Spleen (tissue), 7 donors: ENCODE results near the gene NFIA.

Experiments
- POLR2A ChIP-seq, 3 donors: fragments of 450-650 bp; IDR thresholded peaks; one replicate each; pipeline ENCODE4 v1.5.1; 2017; ENCODE audit warnings: antibody characterized with exemption in 3 of 3, mild to moderate bottlenecking in 1 of 3
- POLR2AphosphoS5 ChIP-seq, 3 donors: sonication (generic); formaldehyde crosslinking; IDR thresholded peaks; one replicate each; pipeline ENCODE4 v1.5.1; 2017; ENCODE audit warnings: antibody characterized with exemption in 3 of 3
- TF ChIP-seq, protein P1 (sequence below), 11 experiments: fragments of 200-600 bp in 7 of 11; fragments of 450-650 bp in 4 of 11; sonication (generic) in 4 of 11; IDR thresholded peaks in 8 of 11; conservative IDR thresholded peaks in 3 of 11; 1 replicate in 7 of 11; 2 replicates in 4 of 11; pipeline versions ENCODE4 v1.4.0 to v1.8.0; 2016 to 2021; ENCODE audit warnings: antibody characterized with exemption in 11 of 11, inconsistent platforms in 4 of 11, mild to moderate bottlenecking in 1 of 11
- donor health status: DM: no; HTN: no; CAD: no; lungs with moderate emphysema.
- donor health status: DM: no; HTN: no; CAD: no.
- donor health status: DM: no; HTN: no; CAD: no.

DNA sequence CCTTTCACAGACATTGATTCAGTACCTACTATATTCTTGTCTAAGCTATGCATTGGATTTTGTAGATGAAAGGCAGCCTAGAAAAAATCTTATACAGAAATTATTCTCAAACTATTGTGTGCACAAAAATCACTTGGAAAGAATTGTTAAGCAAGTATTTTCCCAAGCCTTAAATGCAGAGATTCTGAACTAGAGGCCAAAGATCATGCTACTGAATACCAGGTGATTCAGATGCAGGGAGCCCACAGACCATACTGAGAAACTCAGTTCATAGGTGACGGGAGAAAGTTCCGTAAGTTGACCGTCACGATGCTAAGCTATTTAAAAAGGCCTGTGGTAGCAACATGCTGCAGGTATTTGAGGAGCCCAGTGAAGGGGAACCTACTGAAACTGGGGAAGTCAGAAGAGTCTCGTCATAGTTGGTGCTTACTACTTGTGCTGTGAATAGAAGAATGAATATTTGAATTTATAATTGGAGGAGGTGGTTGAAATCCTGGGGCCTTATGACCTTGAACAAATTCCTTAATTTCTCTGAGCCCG, 150.8 kb downstream of the NFIA start:
- no peak for TF ChIP-seq POLR2A (IDR thresholded peaks at IDR 0.05)
- TF ChIP-seq, protein P1, sequence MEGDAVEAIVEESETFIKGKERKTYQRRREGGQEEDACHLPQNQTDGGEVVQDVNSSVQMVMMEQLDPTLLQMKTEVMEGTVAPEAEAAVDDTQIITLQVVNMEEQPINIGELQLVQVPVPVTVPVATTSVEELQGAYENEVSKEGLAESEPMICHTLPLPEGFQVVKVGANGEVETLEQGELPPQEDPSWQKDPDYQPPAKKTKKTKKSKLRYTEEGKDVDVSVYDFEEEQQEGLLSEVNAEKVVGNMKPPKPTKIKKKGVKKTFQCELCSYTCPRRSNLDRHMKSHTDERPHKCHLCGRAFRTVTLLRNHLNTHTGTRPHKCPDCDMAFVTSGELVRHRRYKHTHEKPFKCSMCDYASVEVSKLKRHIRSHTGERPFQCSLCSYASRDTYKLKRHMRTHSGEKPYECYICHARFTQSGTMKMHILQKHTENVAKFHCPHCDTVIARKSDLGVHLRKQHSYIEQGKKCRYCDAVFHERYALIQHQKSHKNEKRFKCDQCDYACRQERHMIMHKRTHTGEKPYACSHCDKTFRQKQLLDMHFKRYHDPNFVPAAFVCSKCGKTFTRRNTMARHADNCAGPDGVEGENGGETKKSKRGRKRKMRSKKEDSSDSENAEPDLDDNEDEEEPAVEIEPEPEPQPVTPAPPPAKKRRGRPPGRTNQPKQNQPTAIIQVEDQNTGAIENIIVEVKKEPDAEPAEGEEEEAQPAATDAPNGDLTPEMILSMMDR (IDR thresholded peaks at IDR 0.05 in 8 of 11, conservative IDR thresholded peaks at IDR 0.05 in 3 of 11), result no peak
- TF ChIP-seq POLR2AphosphoS5 (IDR thresholded peaks at IDR 0.05), result no peak
